Stimulated activated CD8-positive, alpha-beta memory T cell treated with anti-CD3 and anti-CD28 coated beads, Interleukin-12 subunit alpha, Interleukin-12 subunit beta, amount 100 ng/mL, for 24 hours (primary cell): Measurements from ENCODE around the gene BTAF1.
"Not testable (repeated sequence)": the region's sequence is repeated elsewhere in the genome, so short reads cannot be mapped to it uniquely, and the experiment has no call there.

ENCODE experiments used
- DNase-seq: peaks from one replicate; pipeline ENCODE4 v3.0.0-alpha.2; 2020; ENCODE audit errors: extremely low read depth

BTAF1 gene

GRCh38 chr10:91923371-91924211, at the start of gene BTAF1:
Gene BTAF1 (plus strand): TSS chr10:91923770. CDS start chr10:91924077, 307 bp downstream.
- peak; percentile 82 for DNase-seq

- DNase-seq, result no peak
Measured at GRCh38 chr10:91875156-91875555, 48.4 kb upstream of the BTAF1 start.

GRCh38 chr10:91875779-91876178, 47.8 kb upstream of the BTAF1 start:
- DNase-seq, result no peak

- DNase-seq, result no peak
Measured at GRCh38 chr10:91879515-91880170, 43.9 kb upstream of the BTAF1 start.

- no peak for DNase-seq
Measured at GRCh38 chr10:91880310-91880709, 43.3 kb upstream of the BTAF1 start.

GRCh38 chr10:91883549-91884444, 39.8 kb upstream of the BTAF1 start:
- no peak for DNase-seq

- DNase-seq, result no peak
Measured at GRCh38 chr10:91884536-91884935, 39.0 kb upstream of the BTAF1 start.

- DNase-seq, result no peak
Measured at GRCh38 chr10:91885362-91886079, 38.0 kb upstream of the BTAF1 start.

- no peak for DNase-seq
Measured at GRCh38 chr10:91886954-91887271, 36.7 kb upstream of the BTAF1 start.

GRCh38 chr10:91887272-91888076, 36.1 kb upstream of the BTAF1 start:
- no peak for DNase-seq

GRCh38 chr10:91891125-91892001, 32.2 kb upstream of the BTAF1 start:
- DNase-seq, result no peak

GRCh38 chr10:91893051-91893450, 30.5 kb upstream of the BTAF1 start:
- no peak for DNase-seq

- not testable (repeated sequence) for DNase-seq
Measured at GRCh38 chr10:91894261-91894685, 29.3 kb upstream of the BTAF1 start.

- DNase-seq, result no peak
Measured at GRCh38 chr10:91896212-91896756, 27.3 kb upstream of the BTAF1 start.

GRCh38 chr10:91897421-91897820, 26.1 kb upstream of the BTAF1 start:
- no peak for DNase-seq

- no peak for DNase-seq
Measured at GRCh38 chr10:91901784-91902677, 21.5 kb upstream of the BTAF1 start.

GRCh38 chr10:91907033-91907594, 16.5 kb upstream of the BTAF1 start:
- no peak for DNase-seq

- DNase-seq, result no peak
Measured at GRCh38 chr10:91907914-91908336, 15.6 kb upstream of the BTAF1 start.
